ENCODE data around the gene STX8.
"Not testable (repeated sequence)": the region's sequence is repeated elsewhere in the genome, so short reads cannot be mapped to it uniquely, and the experiment has no call there.

The STX8 gene

DNA sequence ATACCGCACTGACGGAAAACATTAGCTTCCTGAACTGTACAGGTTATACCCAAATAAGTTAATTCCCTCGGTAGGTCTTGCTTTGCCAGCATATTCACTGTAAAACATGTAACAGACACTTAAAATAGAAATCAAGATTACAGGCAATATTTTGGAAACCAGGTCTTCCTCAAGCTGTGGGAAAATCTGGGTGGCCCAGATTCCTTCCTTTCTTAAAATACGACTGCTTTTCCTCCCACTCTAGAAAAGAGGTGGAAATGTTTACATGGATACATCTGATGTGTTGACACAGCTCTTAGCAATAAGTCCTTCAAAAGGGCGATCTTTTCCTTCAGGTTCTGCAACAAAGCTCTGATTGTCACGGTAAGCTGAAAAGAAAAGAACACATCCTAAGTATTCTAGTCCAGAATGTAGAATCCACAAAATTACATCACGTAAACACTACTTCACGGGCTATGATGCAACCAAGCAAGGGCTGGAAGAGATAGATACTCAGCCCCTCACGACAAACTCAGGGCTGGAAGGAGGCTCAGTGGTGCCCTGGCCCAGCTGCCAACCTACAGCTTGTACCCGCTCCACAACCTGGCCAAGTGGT is 18.4 kb downstream of the STX8 start:
- no peak for DNase-seq (ENCODE audit: low read depth in 1 of 2, low spot score in 1 of 2)

GRCh38 chr17:9554715-9555114 is 20.9 kb downstream of the STX8 start:
- not testable (repeated sequence) for DNase-seq (ENCODE audit: low read depth in 1 of 2, low spot score in 1 of 2)

DNA sequence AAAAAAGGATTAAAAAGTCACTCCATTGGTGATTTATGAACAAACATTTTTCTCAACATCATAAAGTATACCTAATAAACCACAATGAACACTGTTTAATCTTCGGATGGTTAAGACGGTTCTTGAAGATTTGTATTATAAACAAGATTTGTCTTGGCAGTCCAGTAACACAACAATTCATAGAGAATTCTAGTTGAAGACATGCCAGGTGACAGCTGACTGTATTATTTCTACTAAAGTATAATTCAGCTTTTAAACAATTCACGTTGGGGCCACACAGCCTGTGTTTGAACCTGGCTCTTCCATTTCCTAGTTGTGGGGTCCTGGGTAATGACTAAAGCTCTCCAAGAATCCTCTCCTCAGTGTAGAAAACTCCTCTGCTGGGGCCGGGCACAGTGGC is 22.0 kb downstream of the STX8 start:
- DNase-seq (ENCODE audit: low read depth in 1 of 2, low spot score in 1 of 2): no peak

DNA sequence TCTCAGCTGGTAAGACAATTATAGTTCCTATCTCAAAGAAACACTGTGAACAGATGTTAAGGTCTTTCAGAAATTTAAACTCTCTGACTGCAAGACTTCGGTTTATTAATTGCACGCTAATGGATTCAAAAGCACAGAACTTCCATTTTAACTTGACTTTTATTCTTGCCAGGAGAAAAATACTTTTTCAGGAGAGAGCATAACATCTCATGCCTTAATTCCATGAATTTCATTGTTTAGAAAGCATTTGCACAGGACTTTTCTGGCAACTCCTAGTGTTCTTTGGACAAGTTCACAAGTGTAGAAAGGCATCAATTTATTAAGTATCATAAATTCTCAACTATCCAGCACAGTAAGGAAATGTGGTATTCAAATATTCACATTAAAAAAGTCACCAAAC is 22.4 kb downstream of the STX8 start:
- no peak for DNase-seq (ENCODE audit: low read depth in 1 of 2, low spot score in 1 of 2)

- DNase-seq (ENCODE audit: low read depth in 1 of 2, low spot score in 1 of 2): no peak
These were observed 26.4 kb downstream of the STX8 start for GRCh38 chr17:9549215-9549614.

- DNase-seq (ENCODE audit: low read depth in 1 of 2, low spot score in 1 of 2): no peak
These were observed 31.4 kb downstream of the STX8 start for GRCh38 chr17:9544221-9544620.

GRCh38 chr17:9541718-9542117 is 33.9 kb downstream of the STX8 start:
- no peak for DNase-seq (ENCODE audit: low read depth in 1 of 2, low spot score in 1 of 2)

GRCh38 chr17:9538626-9539025 is 37.0 kb downstream of the STX8 start:
- no peak for DNase-seq (ENCODE audit: low read depth in 1 of 2, low spot score in 1 of 2)

GRCh38 chr17:9537177-9537776 is 38.3 kb downstream of the STX8 start:
- no peak for DNase-seq (ENCODE audit: low read depth in 1 of 2, low spot score in 1 of 2)

DNA sequence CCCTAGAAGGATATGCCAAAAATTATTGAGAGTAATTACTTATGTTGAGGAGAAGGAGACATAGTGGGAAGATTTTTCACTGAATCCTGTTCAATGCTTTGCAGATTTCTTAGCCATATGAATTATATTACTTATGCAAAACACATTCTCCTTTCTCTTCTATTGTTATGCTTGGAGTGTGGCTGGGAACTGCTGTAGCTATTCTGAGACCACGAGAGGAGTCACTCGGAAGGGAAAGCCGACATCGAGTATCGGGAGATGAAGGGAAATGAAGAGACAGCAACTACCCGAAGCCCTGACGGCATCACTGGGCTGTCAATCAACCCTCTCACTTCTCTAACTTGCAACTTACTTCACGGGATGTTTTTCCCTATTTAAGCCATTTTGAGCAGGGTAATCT is 39.6 kb downstream of the STX8 start:
- no peak for DNase-seq (ENCODE audit: low read depth in 1 of 2, low spot score in 1 of 2)

- DNase-seq (ENCODE audit: low read depth in 1 of 2, low spot score in 1 of 2): no peak
These were observed 42.2 kb downstream of the STX8 start for GRCh38 chr17:9533441-9533840.

- DNase-seq (ENCODE audit: low read depth in 1 of 2, low spot score in 1 of 2): no peak
These were observed 42.9 kb downstream of the STX8 start for GRCh38 chr17:9532715-9533114.

DNA sequence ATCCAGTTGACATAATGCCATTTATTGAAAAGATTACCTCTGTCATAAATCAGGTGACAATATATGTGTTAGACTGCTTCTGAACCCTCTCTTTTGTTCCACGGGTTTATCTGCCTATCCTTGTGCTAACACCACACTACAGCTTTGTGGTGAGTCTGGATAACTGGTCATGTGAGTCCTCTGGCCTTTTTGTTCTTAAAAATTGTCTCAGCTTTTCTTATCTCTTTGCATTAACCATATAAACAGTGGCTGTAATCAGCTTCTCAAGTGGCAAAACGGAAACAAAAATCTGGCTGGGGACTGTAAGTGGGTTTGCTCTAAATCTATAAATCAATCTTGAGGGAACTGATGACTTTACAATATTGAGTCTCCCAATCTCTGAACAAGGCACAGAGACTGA is 44.6 kb downstream of the STX8 start:
- DNase-seq (ENCODE audit: low read depth in 1 of 2, low spot score in 1 of 2): no peak

GRCh38 chr17:9529033-9529700 is 46.5 kb downstream of the STX8 start:
- no peak for DNase-seq (ENCODE audit: low read depth in 1 of 2, low spot score in 1 of 2)

DNA sequence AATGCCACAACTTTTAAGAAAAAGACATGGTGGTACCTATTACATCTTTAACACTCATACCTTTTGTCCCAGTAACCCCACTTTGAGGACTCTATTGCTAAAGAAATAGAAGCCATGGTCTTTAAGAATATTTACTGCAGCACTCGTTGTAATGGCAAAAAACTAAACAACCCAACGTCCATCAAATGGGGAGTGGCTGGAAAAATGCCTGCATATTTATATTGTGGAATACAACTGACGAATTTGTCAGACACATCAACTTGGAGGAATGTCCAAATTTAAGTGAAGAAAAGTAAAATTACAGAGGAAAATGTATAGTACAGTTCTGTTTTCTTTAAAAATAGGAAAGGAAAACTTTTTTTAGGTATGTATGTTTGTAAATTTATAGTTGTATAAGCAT is 47.8 kb downstream of the STX8 start:
- no peak for DNase-seq (ENCODE audit: low read depth in 1 of 2, low spot score in 1 of 2)

GRCh38 chr17:9522074-9522473 is 53.5 kb downstream of the STX8 start:
- no peak for DNase-seq (ENCODE audit: low read depth in 1 of 2, low spot score in 1 of 2)

DNA sequence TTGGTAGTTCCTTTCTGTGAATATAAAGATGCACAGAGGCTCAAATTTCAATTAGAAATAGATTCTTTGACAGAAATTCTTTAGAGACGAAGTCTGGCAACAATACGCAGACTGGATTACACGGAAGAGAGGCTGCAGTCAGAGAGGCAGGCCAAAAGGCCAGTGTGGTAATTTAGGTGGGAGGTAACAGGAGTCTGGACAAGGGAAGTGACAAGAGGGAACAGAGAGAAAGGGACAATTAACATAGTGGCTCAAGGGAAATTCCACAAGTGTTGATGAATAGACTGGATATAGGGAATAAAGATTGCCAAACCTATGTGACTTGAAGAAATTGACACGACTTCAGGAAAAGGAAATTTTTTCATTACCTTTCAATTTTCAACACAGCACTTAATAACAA is 54.6 kb downstream of the STX8 start:
- DNase-seq (ENCODE audit: low read depth in 1 of 2, low spot score in 1 of 2): no peak

DNA sequence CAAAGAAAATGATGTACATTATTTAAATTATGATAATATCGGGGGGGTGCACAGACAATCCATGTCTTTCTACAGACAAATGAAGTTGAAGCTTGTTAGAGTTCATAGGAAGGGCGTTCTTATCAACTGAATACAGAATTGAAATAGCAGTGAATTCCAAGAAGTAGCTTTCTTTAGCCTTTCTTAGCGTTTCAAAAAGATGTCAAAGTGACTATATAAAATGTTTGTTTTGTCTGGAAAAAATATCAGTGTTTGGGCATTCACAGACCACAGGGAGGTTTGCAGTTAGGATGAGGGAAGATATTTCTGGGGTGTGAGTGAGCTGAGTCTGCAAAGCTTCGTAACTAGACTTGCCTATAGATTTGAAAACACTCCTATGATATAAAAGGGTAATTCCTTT is 55.0 kb downstream of the STX8 start:
- no peak for DNase-seq (ENCODE audit: low read depth in 1 of 2, low spot score in 1 of 2)

DNA sequence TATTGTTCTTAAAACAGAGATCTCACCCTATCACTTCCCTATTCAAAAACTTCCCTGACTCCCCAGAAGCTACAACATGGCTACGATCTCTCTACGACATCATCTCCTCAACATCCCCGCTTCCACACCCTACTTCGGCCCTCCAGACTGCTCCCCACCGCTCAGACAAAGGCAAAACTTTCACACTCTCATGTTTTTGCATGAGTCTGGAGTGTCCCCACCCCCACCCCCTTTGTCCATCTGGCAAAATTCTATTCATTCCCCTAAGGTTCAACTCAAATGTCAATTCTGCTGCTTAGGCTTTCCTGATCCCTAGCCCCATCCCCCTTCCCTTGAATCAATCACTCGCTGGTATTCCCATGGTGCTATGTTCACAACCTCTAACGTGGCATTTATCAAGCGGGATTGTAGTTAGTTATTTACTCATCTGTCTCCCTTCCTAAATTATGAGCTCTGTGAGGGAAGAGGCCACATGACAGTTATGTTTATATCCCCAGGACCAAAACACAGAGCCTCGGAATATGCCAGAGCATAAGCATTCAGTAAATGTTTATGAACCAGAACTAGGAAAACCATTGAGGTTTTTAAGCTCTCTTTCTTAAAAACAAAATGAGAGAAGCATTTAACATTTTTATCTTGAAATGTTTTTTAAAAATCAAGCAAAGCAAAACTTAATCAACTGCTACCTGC is 55.9 kb downstream of the STX8 start:
- DNase-seq (ENCODE audit: low read depth in 1 of 2, low spot score in 1 of 2): no peak

DNA sequence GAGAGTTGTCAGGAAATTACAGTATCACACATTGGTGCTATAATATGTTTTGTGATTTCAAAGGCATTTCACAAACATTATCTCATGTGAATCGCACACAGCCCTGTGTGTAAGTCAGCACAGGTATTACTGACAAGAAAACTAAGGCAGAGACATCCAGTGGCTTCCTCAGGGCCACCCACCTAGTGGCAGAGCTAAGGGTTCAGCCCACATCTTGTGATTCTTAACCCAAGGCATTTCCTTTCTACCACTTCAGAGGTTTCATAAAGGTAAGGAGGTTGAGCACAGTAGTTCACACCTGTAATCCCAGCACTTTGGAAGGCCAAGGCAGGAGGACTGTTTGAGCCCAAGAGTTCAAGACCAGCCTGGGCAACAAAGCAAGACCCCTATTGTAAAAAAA is 58.2 kb downstream of the STX8 start:
- no peak for DNase-seq (ENCODE audit: low read depth in 1 of 2, low spot score in 1 of 2)

- no peak for DNase-seq (ENCODE audit: low read depth in 1 of 2, low spot score in 1 of 2)
These were observed 62.4 kb downstream of the STX8 start for GRCh38 chr17:9513266-9513665.

Measured in stimulated activated CD4-positive, alpha-beta T cell treated with anti-CD3 and anti-CD28 coated beads, Interleukin-15, amount 100 ng/mL, for 1 hour (primary cell).